Neural cell (in vitro differentiated cells): Measurements from ENCODE around the gene EEF1AKMT4.

Source experiments
- CTCF ChIP-seq: fragments of 450-650 bp; IDR thresholded peaks from 2 replicates; pipeline ENCODE4 v1.5.1; 2014; ENCODE audit warnings: antibody characterized with exemption, mild to moderate bottlenecking, moderate library complexity; ENCODE audit not compliant: poor library complexity, severe bottlenecking
- EP300 ChIP-seq: fragments of 450-650 bp; conservative IDR thresholded peaks from 2 replicates; pipeline ENCODE4 v1.6.1; 2014; ENCODE audit warnings: antibody characterized with exemption, mild to moderate bottlenecking, moderate library complexity; ENCODE audit not compliant: poor library complexity, severe bottlenecking
- EZH2 ChIP-seq: fragments of 200-600, 300-800 bp; shearing (Covaris generic), sonication (generic); IDR thresholded peaks from 2 replicates; pipeline ENCODE4 v1.6.1; 2014; ENCODE audit warnings: antibody characterized with exemption, low read length, borderline replicate concordance, mild to moderate bottlenecking; ENCODE audit not compliant: insufficient read depth, poor library complexity, severe bottlenecking
- POLR2AphosphoS5 ChIP-seq: IDR thresholded peaks from 2 replicates; pipeline ENCODE4 v1.6.1; 2012
- RAD21 ChIP-seq: fragments of 450-650 bp; conservative IDR thresholded peaks from 2 replicates; pipeline ENCODE4 v1.6.1; 2014; ENCODE audit warnings: antibody characterized with exemption, mild to moderate bottlenecking, moderate library complexity
- REST ChIP-seq: IDR thresholded peaks from 2 replicates; pipeline ENCODE4 v1.6.1; 2012; ENCODE audit warnings: borderline replicate concordance
- SMC3 ChIP-seq: fragments of 450-650 bp; conservative IDR thresholded peaks from 2 replicates; pipeline ENCODE4 v1.6.1; 2014; ENCODE audit warnings: antibody characterized with exemption, mild to moderate bottlenecking, moderate library complexity; ENCODE audit not compliant: poor library complexity
- TAF1 ChIP-seq: IDR thresholded peaks from 2 replicates; pipeline ENCODE4 v1.6.1; 2012; ENCODE audit warnings: low read depth

GRCh38 chr3:184305577-184305976 is 56.1 kb downstream of the EEF1AKMT4 start:
- TF ChIP-seq EZH2 = no peak
- TF ChIP-seq CTCF = peak; percentile 62
- TF ChIP-seq POLR2AphosphoS5 = no peak
- no peak for TF ChIP-seq REST
- TF ChIP-seq EP300 = no peak
- peak; percentile 39 for TF ChIP-seq RAD21
- no peak for TF ChIP-seq TAF1
- peak; percentile 59 for TF ChIP-seq SMC3
